Activated naive CD8-positive, alpha-beta T cell treated with anti-CD3 and anti-CD28 coated beads for 36 hours (primary cell): ENCODE results near the gene ABI1. TPM values are rescaled to one million over a fixed set of nuclear protein-coding genes. Genes with fewer than 3 reads are reported as not detected.

Experiments
- DNase-seq: peaks from one replicate; pipeline ENCODE4 v3.0.0; 2021
- H3K27ac Mint-ChIP-seq: one replicate; pipeline ENCODE4 v1.8.0; 2022; ENCODE audit warnings: mild to moderate bottlenecking, moderate library complexity, mixed read lengths
- H3K27me3 Mint-ChIP-seq: one replicate; pipeline ENCODE4 v1.8.0; 2022; ENCODE audit warnings: mild to moderate bottlenecking, mixed read lengths
- H3K36me3 Mint-ChIP-seq: one replicate; pipeline ENCODE4 v1.8.0; 2021; ENCODE audit warnings: mild to moderate bottlenecking, mixed read lengths
- H3K4me1 Mint-ChIP-seq: one replicate; pipeline ENCODE4 v1.8.0; 2021; ENCODE audit warnings: mixed read lengths
- H3K4me3 Mint-ChIP-seq: one replicate; pipeline ENCODE4 v1.8.0; 2022; ENCODE audit warnings: mild to moderate bottlenecking, moderate library complexity, mixed read lengths
- H3K9me3 Mint-ChIP-seq: one replicate; pipeline ENCODE4 v1.8.0; 2022; ENCODE audit warnings: mixed read lengths
- total RNA-seq, 2 experiments: library from RNA; stranded (reverse); gene quantifications; one replicate each; pipeline ENCODE4 v1.2.3, GENCODE V29; 2021

ABI1 gene
- total RNA-seq, 2 experiments from 2014 or later = 31.4 to 31.7 TPM

DNA sequence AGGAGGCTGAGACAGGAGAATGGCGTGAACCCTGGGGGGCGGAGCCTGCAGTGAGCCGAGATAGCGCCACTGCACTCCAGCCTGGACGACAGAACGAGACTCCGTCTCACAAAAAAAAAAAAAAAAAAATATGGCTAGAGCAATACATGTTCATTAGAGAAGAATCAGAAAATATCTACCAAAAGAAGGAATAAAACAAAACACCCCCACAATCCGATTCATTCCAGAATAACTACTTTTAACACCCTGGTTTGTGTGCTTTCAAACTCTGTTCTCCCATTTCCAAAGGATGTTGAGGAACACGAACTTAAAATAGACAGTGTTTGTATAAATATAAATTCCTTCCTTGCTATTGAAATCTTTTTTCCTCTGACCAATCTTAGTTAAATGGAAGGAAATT, 156.8 kb downstream of the ABI1 start:
- Mint-ChIP-seq H3K9me3 (no peaks in the 10 kb centered on the region), H3K4me1 (peaks cover 19% of the 10 kb centered on the region), H3K27me3 (no peaks in the 10 kb centered on the region), H3K27ac (no peak overlapping the region), H3K36me3 (peaks cover 67% of the 10 kb centered on the region), H3K4me3 (no peak overlapping the region)
- DNase-seq = no peak

GRCh38 chr10:26703096-26703495, 157.7 kb downstream of the ABI1 start:
- no peaks in the 10 kb centered on the region for H3K9me3 Mint-ChIP-seq
- H3K4me1 Mint-ChIP-seq = peaks cover 22% of the 10 kb centered on the region
- DNase-seq = no peak
- H3K27me3 Mint-ChIP-seq = no peaks in the 10 kb centered on the region
- H3K27ac Mint-ChIP-seq = no peak overlapping the region
- no peak overlapping the region for H3K4me3 Mint-ChIP-seq
- H3K36me3 Mint-ChIP-seq = peaks cover 68% of the 10 kb centered on the region

- peaks cover 56% of the 10 kb centered on the region for H3K36me3 Mint-ChIP-seq
- no peak overlapping the region for H3K4me3 Mint-ChIP-seq
- H3K27ac Mint-ChIP-seq = no peak overlapping the region
- no peaks in the 10 kb centered on the region for H3K27me3 Mint-ChIP-seq
- H3K9me3 Mint-ChIP-seq = no peaks in the 10 kb centered on the region
- H3K4me1 Mint-ChIP-seq = peaks cover 28% of the 10 kb centered on the region
- no peak for DNase-seq
Observed at GRCh38 chr10:26700884-26701630, 159.7 kb downstream of the ABI1 start.

GRCh38 chr10:26699631-26700030, 161.1 kb downstream of the ABI1 start:
- H3K4me3 Mint-ChIP-seq = peak overlapping the region; percentile 100
- no peaks in the 10 kb centered on the region for H3K27me3 Mint-ChIP-seq

GRCh38 chr10:26698909-26699308, 161.8 kb downstream of the ABI1 start:
- peaks cover 33% of the 10 kb centered on the region for H3K4me1 Mint-ChIP-seq
- no peak for DNase-seq
- H3K4me3 Mint-ChIP-seq = peak overlapping the region; percentile 100
- H3K36me3 Mint-ChIP-seq = peaks cover 51% of the 10 kb centered on the region
- H3K27ac Mint-ChIP-seq = peak overlapping the region; percentile 15
- H3K9me3 Mint-ChIP-seq = no peaks in the 10 kb centered on the region
- H3K27me3 Mint-ChIP-seq = no peaks in the 10 kb centered on the region

More at GRCh38 chr10:26699631-26700030, 161.1 kb downstream of the ABI1 start:
- Mint-ChIP-seq H3K4me1 (peaks cover 32% of the 10 kb centered on the region), H3K9me3 (no peaks in the 10 kb centered on the region), H3K27ac (no peak overlapping the region), H3K36me3 (peaks cover 51% of the 10 kb centered on the region)
- DNase-seq = no peak

- Mint-ChIP-seq H3K27me3 (no peaks in the 10 kb centered on the region), H3K4me1 (peaks cover 32% of the 10 kb centered on the region), H3K4me3 (peak overlapping the region; percentile 100), H3K27ac (peak overlapping the region; percentile 92), H3K36me3 (peaks cover 47% of the 10 kb centered on the region), H3K9me3 (no peaks in the 10 kb centered on the region)
- no peak for DNase-seq
Observed at GRCh38 chr10:26697922-26698608, 162.7 kb downstream of the ABI1 start.

DNA sequence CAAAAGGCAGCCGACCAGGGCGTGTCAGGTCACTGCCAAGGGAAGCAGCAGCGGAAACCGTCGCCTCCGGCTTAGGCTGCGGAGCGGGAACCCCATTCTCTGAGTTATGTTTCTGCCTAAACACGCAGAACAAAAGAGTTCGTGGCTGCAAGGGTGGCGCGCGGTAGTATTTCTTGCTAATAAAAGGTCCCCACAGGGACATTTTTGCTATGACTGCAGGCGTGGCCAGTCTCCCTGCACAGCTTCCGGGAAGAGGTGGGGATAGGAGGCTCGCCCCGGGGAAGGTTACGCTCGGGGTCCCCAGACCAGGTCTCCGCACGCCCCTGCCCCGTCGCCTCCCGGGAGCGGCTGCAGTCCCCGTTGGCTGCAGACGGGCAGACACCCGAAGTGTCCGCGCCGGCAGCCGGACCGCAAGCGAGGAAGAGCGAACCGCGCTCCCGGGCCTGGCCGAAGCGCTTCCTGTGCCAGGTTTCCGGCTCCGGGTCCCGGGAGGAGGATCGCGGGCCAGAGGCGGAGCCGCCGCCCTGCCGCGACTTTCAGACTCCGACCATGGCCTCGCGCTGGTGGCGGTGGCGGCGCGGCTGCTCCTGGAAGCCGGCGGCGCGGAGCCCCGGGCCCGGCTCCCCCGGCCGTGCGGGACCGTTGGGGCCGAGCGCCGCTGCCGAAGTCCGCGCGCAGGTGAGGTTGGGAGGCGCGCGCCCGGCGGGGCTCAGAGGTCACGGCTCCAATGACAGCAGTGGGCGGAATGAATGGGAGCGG, 163.4 kb downstream of the ABI1 start, which contains the start of gene PDSS1:
Gene PDSS1 (plus strand): TSS at position 539 of the 759 bp plus-strand sequence. CDS start 11 bp downstream, at position 550.
- Mint-ChIP-seq H3K9me3 (no peaks in the 10 kb centered on the region), H3K36me3 (peaks cover 41% of the 10 kb centered on the region), H3K27me3 (no peaks in the 10 kb centered on the region), H3K4me1 (peaks cover 30% of the 10 kb centered on the region), H3K27ac (peak within 1 kb of the TSS; percentile 92), H3K4me3 (peak within 1 kb of the TSS; percentile 100)
- DNase-seq = peak; percentile 76

DNA sequence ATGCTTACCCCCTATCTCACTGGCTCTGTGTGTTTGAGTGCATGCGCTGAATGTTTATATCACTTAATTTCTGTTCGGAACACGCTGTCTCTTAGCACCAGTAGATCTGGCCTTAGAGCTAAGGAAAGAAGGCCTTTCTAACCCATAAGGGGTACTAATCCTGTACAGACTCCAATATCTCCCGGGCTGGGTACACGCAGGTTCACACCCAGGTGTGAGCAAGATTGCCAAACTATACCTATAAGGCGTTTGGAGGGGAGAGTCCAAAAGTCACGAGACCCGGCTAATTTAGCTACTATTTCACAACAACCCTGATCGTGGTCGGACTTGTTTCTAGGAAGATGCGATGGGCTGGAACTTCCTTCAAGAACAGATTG, 164.0 kb downstream of the ABI1 start:
- DNase-seq = no peak
- H3K4me3 Mint-ChIP-seq = peak overlapping the region; percentile 100
- peaks cover 30% of the 10 kb centered on the region for H3K4me1 Mint-ChIP-seq
- peaks cover 37% of the 10 kb centered on the region for H3K36me3 Mint-ChIP-seq
- H3K27ac Mint-ChIP-seq = peak overlapping the region; percentile 83
- H3K27me3 Mint-ChIP-seq = no peaks in the 10 kb centered on the region
- no peaks in the 10 kb centered on the region for H3K9me3 Mint-ChIP-seq

Other genes starting within 250 kb of the ABI1 start
- gene PDSS1, start 163.3 kb downstream of the ABI1 start, total RNA-seq = 10 to 100 TPM; 30.2 to 30.7 TPM
- 10 to 100 TPM; 10.3 to 12.0 TPM for gene ANKRD26, start 239.5 kb upstream of the ABI1 start, total RNA-seq